ENCODE measurements around the gene LRRC53. TPM values are rescaled to one million over a fixed set of nuclear protein-coding genes. Genes with fewer than 3 reads are reported as not detected.

LRRC53 gene
- polyA plus RNA-seq, 3 donors, result not detected

- no peaks in the 10 kb centered on the region for H4K20me1 ChIP-seq (ENCODE audit: insufficient read depth, low read length)
- intact Hi-C loops (cut with micrococcal nuclease), result no loop called here
Observed at GRCh38 chr1:74504125-74504932, 8.1 kb downstream of the LRRC53 start.

DNA sequence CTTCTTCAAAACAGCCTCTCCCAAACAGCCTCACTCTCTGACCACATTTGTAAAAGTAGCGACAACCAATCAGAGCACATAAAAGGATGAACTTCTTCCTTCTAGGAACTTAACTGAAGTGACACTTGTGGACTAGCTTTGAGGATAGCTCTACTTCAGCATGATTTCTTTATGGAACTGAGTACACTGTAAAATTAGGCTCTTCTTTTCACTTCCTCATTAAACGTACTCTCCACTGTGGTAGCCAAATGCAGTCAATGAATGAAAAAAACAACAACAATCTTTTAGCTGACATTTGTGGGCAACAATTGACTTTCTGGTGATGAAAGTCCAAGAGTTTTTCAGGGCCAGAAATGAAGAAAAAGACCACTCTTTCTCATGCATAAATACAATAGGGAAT lies 9.6 kb downstream of the LRRC53 start:
- H3K27me3 ChIP-seq (ENCODE audit: control insufficient read depth in 2 of 2, insufficient read depth in 2 of 2, low read length in 2 of 2), result no peaks in the 10 kb centered on the region
- WGBS (ENCODE audit: insufficient coverage), result 100% methylated on average over 1 of the region's 2 CpGs

More at GRCh38 chr1:74504125-74504932, 8.1 kb downstream of the LRRC53 start:
- no peak overlapping the region for H3K4me3 Mint-ChIP-seq
- Histone ChIP-seq H3K9me3 (replicated peaks in 1 of 2; ENCODE audit: control insufficient read depth in 1 of 2, insufficient read depth in 1 of 2, low read length in 2 of 2) (no peaks in the 10 kb centered on the region), H3K27me3 (ENCODE audit: control insufficient read depth in 2 of 2, insufficient read depth in 2 of 2, low read length in 2 of 2) (no peaks in the 10 kb centered on the region), H3K4me3 (replicated peaks in 1 of 3; ENCODE audit: low read depth in 2 of 3, low read length in 3 of 3) (no peak overlapping the region), H3K36me3 (replicated peaks in 1 of 2; ENCODE audit: control insufficient read depth in 1 of 2, insufficient read depth in 2 of 2, low read length in 2 of 2) (no peaks in the 10 kb centered on the region), H2AFZ (ENCODE audit: insufficient read depth, low read depth, low read length, poor library complexity, severe bottlenecking) (no peak overlapping the region), H3K27ac (ENCODE audit: low read depth in 1 of 2, low read length in 2 of 2) (no peak overlapping the region), H3K4me2 (replicated peaks; ENCODE audit: extremely low read depth, low read length, poor library complexity, severe bottlenecking) (no peak overlapping the region), H3K9ac (ENCODE audit: insufficient read depth, low read length, poor library complexity, severe bottlenecking) (no peak overlapping the region), H3K79me2 (ENCODE audit: insufficient read depth, low read length) (no peaks in the 10 kb centered on the region), H3K4me1 (ENCODE audit: control insufficient read depth in 1 of 2, insufficient read depth in 2 of 2, low read length in 2 of 2) (no peaks in the 10 kb centered on the region)
- no peak for DNase-seq
- TF ChIP-seq CTCF (IDR thresholded peaks at IDR 0.05), result no peak
- no peaks in the 10 kb centered on the region for H3K4me1 Mint-ChIP-seq
- no peaks in the 10 kb centered on the region for H3K36me3 Mint-ChIP-seq
- peaks cover 0 to 2% (median 0%) of the 10 kb centered on the region in 7 donors for H3K9me3 Mint-ChIP-seq
- 49% methylated on average over 7 of the region's 15 CpGs for WGBS (ENCODE audit: insufficient coverage)
- H3K27me3 Mint-ChIP-seq (ENCODE audit: low read depth in 3 of 3), result peaks cover 0 to 2% (median 0%) of the 10 kb centered on the region in 3 donors
- no peak overlapping the region for H3K27ac Mint-ChIP-seq

More for the DNA sequence above, 9.6 kb downstream of the LRRC53 start:
- intact Hi-C loops (cut with micrococcal nuclease), result no loop called here
- Mint-ChIP-seq H3K4me1 (no peaks in the 10 kb centered on the region), H3K27ac (no peak overlapping the region), H3K4me3 (no peak overlapping the region), H3K9me3 (no peaks in the 10 kb centered on the region), H3K36me3 (no peaks in the 10 kb centered on the region), H3K27me3 (ENCODE audit: low read depth in 3 of 3) (no peaks in the 10 kb centered on the region)
- Histone ChIP-seq H3K27ac (ENCODE audit: low read depth in 1 of 2, low read length in 2 of 2) (no peak overlapping the region), H3K36me3 (replicated peaks in 1 of 2; ENCODE audit: control insufficient read depth in 1 of 2, insufficient read depth in 2 of 2, low read length in 2 of 2) (no peaks in the 10 kb centered on the region), H3K9ac (ENCODE audit: insufficient read depth, low read length, poor library complexity, severe bottlenecking) (no peak overlapping the region), H3K4me3 (replicated peaks in 1 of 3; ENCODE audit: low read depth in 2 of 3, low read length in 3 of 3) (no peak overlapping the region), H3K79me2 (ENCODE audit: insufficient read depth, low read length) (no peaks in the 10 kb centered on the region), H2AFZ (ENCODE audit: insufficient read depth, low read depth, low read length, poor library complexity, severe bottlenecking) (no peak overlapping the region), H4K20me1 (ENCODE audit: insufficient read depth, low read length) (no peaks in the 10 kb centered on the region), H3K9me3 (replicated peaks in 1 of 2; ENCODE audit: control insufficient read depth in 1 of 2, insufficient read depth in 1 of 2, low read length in 2 of 2) (no peaks in the 10 kb centered on the region), H3K4me1 (ENCODE audit: control insufficient read depth in 1 of 2, insufficient read depth in 2 of 2, low read length in 2 of 2) (no peaks in the 10 kb centered on the region), H3K4me2 (replicated peaks; ENCODE audit: extremely low read depth, low read length, poor library complexity, severe bottlenecking) (no peak overlapping the region)
- DNase-seq, result no peak
- TF ChIP-seq CTCF (IDR thresholded peaks at IDR 0.05), result no peak
